Body of pancreas (tissue), 4 donors: ENCODE data around the gene KREMEN2. TPM values are rescaled to one million over a fixed set of nuclear protein-coding genes. Genes with fewer than 3 reads are reported as not detected.

Source experiments
- ATAC-seq: fragments of 150-250 bp; one replicate; pipeline ENCODE4 v1.9.1; 2016
- DNase-seq, 4 donors: peaks; one replicate each; pipeline ENCODE4 v3.0.0-alpha.2; 2019
- H3K27ac ChIP-seq, 4 donors: fragments of 200-600 bp; sonication (generic); 1 replicate in 3 of 4; 2 replicates in 1 of 4; pipeline versions ENCODE4 v1.5.1 to v1.6.1; 2016 to 2019; ENCODE audit warnings: mild to moderate bottlenecking in 1 of 4, mixed read lengths in 1 of 4, moderate library complexity in 1 of 4
- H3K27me3 ChIP-seq, 2 donors: fragments of 200-600 bp; sonication (generic); one replicate each; pipeline ENCODE4 v1.6.0; 2016; ENCODE audit warnings: mild to moderate bottlenecking in 1 of 2
- H3K36me3 ChIP-seq, 2 donors: fragments of 200-600 bp; sonication (generic); replicated peaks in 1 of 2; 2 replicates each; pipeline ENCODE4 v1.5.1; 2016; ENCODE audit warnings: low read depth in 2 of 2; ENCODE audit not compliant: insufficient read depth in 1 of 2
- H3K4me1 ChIP-seq: fragments of 200-600 bp; sonication (generic); one replicate; pipeline ENCODE4 v1.6.0; 2016
- H3K4me3 ChIP-seq, 2 donors: fragments of 200-600 bp; sonication (generic); 1 replicate in 1 of 2; 2 replicates in 1 of 2; pipeline ENCODE4 v1.5.1; 2016 to 2019
- H3K9me3 ChIP-seq, 3 donors: fragments of 200-600 bp; sonication (generic); 1 replicate in 2 of 3; 2 replicates in 1 of 3; pipeline ENCODE4 v1.5.1; 2016
- POLR2A ChIP-seq, 3 donors: fragments of 450-650 bp; IDR thresholded peaks; one replicate each; pipeline ENCODE4 v1.6.1; 2016; ENCODE audit warnings: antibody characterized with exemption in 3 of 3, mild to moderate bottlenecking in 2 of 3
- WGBS, 2 donors: methylation state at CpG; one replicate each; pipeline ENCODE4 v1.1.5; 2017; 5-methylcytosine and 5-hydroxymethylcytosine counted together
- intact Hi-C: fragments of 100-400 bp; cut with DNase I; formaldehyde crosslinking; loops from one replicate; pipeline ENCODE4 v1.15.1; 2023
- total RNA-seq, 2 donors: library from RNA; depleted of rRNA; stranded (reverse); fragments of >200 nt; gene quantifications; one replicate each; pipeline ENCODE4 v1.1.0, GENCODE V29; 2016
- TF ChIP-seq, protein P1 (sequence below), 7 experiments: fragments of 450-650 bp in 4 of 7; fragments of 200-600 bp in 3 of 7; sonication (generic) in 3 of 7; IDR thresholded peaks; one replicate each; pipeline ENCODE4 v1.5.1; 2016 to 2019; ENCODE audit warnings: antibody characterized with exemption in 7 of 7

KREMEN2 gene
- total RNA-seq, 2 donors from 2014 or later, result 6.3 TPM; not detected in 1

DNA sequence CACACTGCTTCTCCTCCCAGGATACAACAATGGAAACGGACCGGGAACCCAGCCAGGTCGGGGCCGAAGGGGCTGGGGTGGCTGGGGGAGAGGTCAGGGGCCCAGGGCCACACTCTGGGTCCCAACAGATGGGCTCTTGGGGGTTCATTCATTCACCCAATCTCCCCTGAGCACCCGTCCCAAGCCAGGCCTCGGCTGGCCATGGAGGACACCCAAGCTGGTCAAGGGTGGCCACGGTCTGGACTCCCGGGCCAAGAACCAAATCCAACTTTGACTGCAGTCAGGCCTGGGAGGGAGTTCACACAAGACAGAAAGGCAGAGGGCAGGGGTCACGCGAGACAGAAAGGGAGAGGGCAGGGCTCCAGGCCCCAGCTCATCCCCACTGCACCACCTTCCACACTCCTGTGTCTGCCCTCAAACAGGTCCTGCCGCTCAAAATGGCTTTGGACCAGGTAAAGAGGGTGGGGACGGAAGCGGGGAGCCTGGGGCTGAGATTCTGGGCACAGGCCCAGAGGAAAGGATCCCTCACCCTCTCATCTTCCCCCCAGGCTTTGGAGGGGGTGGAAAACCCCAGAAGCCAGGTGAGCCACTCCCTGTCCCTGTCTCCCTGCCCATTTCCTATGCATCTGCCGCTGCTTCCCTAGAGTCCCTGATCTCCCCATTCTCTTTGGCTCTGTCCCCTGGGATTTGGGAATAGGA lies 28.5 kb downstream of the KREMEN2 start:
- WGBS, 2 donors, result 83 to 90% methylated on average over 10 to 14 of the region's 14 CpGs
- ATAC-seq (no peak), DNase-seq (no peak)
- intact Hi-C loops, result no loop called here
- Histone ChIP-seq H3K4me3 (no peak overlapping the region), H3K27ac (no peak overlapping the region), H3K4me1 (no peaks in the 10 kb centered on the region), H3K9me3 (no peaks in the 10 kb centered on the region), H3K27me3 (no peaks in the 10 kb centered on the region), H3K36me3 (no peaks in the 10 kb centered on the region)
- TF ChIP-seq, protein P1, sequence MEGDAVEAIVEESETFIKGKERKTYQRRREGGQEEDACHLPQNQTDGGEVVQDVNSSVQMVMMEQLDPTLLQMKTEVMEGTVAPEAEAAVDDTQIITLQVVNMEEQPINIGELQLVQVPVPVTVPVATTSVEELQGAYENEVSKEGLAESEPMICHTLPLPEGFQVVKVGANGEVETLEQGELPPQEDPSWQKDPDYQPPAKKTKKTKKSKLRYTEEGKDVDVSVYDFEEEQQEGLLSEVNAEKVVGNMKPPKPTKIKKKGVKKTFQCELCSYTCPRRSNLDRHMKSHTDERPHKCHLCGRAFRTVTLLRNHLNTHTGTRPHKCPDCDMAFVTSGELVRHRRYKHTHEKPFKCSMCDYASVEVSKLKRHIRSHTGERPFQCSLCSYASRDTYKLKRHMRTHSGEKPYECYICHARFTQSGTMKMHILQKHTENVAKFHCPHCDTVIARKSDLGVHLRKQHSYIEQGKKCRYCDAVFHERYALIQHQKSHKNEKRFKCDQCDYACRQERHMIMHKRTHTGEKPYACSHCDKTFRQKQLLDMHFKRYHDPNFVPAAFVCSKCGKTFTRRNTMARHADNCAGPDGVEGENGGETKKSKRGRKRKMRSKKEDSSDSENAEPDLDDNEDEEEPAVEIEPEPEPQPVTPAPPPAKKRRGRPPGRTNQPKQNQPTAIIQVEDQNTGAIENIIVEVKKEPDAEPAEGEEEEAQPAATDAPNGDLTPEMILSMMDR (IDR thresholded peaks at IDR 0.05), result no peak
- TF ChIP-seq POLR2A (IDR thresholded peaks at IDR 0.05), result no peak

DNA sequence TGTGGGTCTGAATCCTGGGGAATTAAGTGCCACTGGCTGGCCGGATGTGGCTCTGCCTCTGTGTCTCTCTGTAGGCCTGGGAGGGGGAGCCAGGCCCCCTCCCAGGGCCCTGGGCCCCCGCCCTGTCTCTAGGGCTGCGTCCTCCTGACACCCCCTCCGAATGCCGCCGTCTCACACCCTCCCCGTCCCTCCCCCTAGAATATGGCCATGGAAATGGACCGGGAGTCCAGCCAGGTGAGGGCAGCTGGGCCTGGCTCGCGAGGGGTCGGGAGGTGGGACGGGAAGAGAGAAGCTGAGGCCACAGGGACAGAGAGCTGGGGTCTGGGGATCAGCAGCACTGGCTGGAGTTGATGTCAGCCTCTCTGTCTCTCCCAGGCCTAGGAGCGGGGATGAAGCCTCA lies 32.2 kb downstream of the KREMEN2 start:
- ATAC-seq, result no peak
- intact Hi-C loops, result no loop called here
- Histone ChIP-seq H3K27me3 (no peaks in the 10 kb centered on the region), H3K4me1 (no peaks in the 10 kb centered on the region), H3K9me3 (no peaks in the 10 kb centered on the region), H3K4me3 (no peak overlapping the region), H3K27ac (no peak overlapping the region), H3K36me3 (no peaks in the 10 kb centered on the region)
- TF ChIP-seq, protein P1 (IDR thresholded peaks at IDR 0.05), result no peak
- TF ChIP-seq POLR2A (IDR thresholded peaks at IDR 0.05), result no peak
- DNase-seq, result no peak
- WGBS, 2 donors, result 82 to 93% methylated on average over 3 to 13 of the region's 13 CpGs

DNA sequence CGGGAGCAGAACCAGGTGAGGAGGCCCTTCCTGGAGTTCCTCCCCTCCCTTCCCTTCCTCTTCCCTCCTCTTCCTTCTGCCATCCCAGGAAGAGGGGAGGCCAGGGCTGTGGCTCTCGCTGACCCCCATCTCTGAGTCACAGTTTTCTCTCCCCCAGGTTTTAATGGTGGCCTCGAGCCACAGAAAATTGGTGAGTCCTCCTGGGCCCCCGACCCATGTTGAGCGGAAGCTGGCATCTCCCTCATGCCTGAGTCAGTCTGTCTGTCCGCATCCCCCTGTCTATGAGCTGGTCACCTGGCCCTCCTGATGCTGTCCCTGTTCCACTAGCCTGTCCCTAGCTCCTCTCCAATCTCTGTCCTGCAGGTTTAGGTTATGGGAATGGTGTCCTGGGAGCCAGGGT lies 35.9 kb downstream of the KREMEN2 start:
- Histone ChIP-seq H3K9me3 (no peaks in the 10 kb centered on the region), H3K36me3 (no peaks in the 10 kb centered on the region), H3K4me1 (peaks cover 9% of the 10 kb centered on the region), H3K27me3 (no peaks in the 10 kb centered on the region), H3K27ac (no peak overlapping the region), H3K4me3 (no peak overlapping the region)
- ATAC-seq, result no peak
- intact Hi-C loops, result no loop called here
- no peak for DNase-seq
- WGBS, 2 donors, result 84 to 90% methylated on average over 6 of the region's 6 CpGs
- TF ChIP-seq, protein P1 (IDR thresholded peaks at IDR 0.05), result no peak
- no peak for TF ChIP-seq POLR2A (IDR thresholded peaks at IDR 0.05)

DNA sequence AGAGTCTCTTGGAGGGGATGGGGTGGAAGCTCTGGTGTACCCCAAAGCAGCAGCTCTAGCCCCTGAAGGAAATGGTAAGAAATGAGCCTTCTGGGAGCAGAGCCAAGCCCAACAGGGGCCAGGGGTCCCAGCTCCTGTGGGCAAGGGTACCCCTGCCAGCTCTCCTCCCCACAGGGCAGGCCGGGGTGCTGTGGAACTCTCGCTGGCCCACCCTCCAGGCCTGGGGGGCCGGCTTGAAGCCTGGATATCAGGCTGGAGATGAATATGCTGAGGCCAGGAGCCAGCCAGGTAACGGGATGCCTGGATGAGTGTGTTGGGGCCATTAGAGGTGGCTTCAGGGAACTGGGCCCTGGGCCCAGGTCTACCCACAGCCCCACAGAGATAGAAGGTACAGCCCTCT lies 36.5 kb downstream of the KREMEN2 start:
- H3K27ac ChIP-seq, result no peak overlapping the region
- WGBS, 2 donors, result 89% methylated on average over 2 to 4 of the region's 4 CpGs
- no peak overlapping the region for H3K4me3 ChIP-seq
- ATAC-seq (no peak), DNase-seq (no peak)
- H3K4me1 ChIP-seq, result peaks cover 9% of the 10 kb centered on the region
- H3K36me3 ChIP-seq, result no peaks in the 10 kb centered on the region
- TF ChIP-seq, protein P1 (IDR thresholded peaks at IDR 0.05), result no peak
- no peak for TF ChIP-seq POLR2A (IDR thresholded peaks at IDR 0.05)
- H3K9me3 ChIP-seq, result no peaks in the 10 kb centered on the region
- intact Hi-C loops, result no loop called here
- no peaks in the 10 kb centered on the region for H3K27me3 ChIP-seq

DNA sequence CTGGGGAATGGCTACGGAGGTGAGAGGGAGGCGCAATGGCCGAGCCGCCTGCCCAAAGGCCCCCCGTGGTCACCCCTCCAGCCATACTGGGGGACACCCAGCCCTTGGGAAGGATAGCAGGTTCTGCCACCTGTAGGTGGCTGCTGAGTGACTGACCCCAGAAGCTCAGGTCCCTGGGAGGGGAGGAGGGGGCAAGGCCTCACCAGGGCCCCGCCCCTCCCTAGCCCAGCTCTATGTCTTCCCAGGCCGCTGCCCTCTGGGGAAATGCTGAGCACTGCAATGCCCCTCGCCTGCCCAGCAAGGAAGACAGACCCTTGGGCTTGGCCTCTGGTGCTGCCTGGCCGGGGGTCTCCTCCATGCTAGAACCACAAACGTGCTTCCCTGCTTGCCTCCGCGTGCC lies 37.2 kb downstream of the KREMEN2 start:
- intact Hi-C loops, result no loop called here
- H3K27ac ChIP-seq, result no peak overlapping the region
- DNase-seq (no peak), ATAC-seq (no peak)
- H3K9me3 ChIP-seq, result no peaks in the 10 kb centered on the region
- H3K4me1 ChIP-seq, result peaks cover 17% of the 10 kb centered on the region
- H3K4me3 ChIP-seq, result no peak overlapping the region
- H3K36me3 ChIP-seq, result no peaks in the 10 kb centered on the region
- TF ChIP-seq POLR2A (IDR thresholded peaks at IDR 0.05), result no peak
- TF ChIP-seq, protein P1 (IDR thresholded peaks at IDR 0.05), result no peak
- H3K27me3 ChIP-seq, result no peaks in the 10 kb centered on the region
- WGBS, 2 donors, result 71 to 74% methylated on average over 6 to 10 of the region's 12 CpGs
